HFFc6 (cell line): ENCODE results near the gene THAP11. TPM values are rescaled to one million over a fixed set of nuclear protein-coding genes. Genes with fewer than 3 reads are reported as not detected.

Source experiments
- DNase-seq: peaks from one replicate; pipeline ENCODE4 v3.0.0-alpha.2; 2018
- H3K27ac Mint-ChIP-seq: 2 replicates; pipeline ENCODE4 v1.8.0; 2020; ENCODE audit warnings: mild to moderate bottlenecking, mixed read lengths
- H3K27me3 Mint-ChIP-seq: 2 replicates; pipeline ENCODE4 v1.8.0; 2021; ENCODE audit warnings: mild to moderate bottlenecking, moderate library complexity, mixed read lengths; ENCODE audit not compliant: insufficient read depth
- H3K36me3 Mint-ChIP-seq: 2 replicates; pipeline ENCODE4 v1.8.0; 2021; ENCODE audit warnings: low read depth, mixed read lengths
- H3K4me1 Mint-ChIP-seq: 2 replicates; pipeline ENCODE4 v1.8.0; 2020; ENCODE audit warnings: low read depth, mixed read lengths
- H3K4me3 Mint-ChIP-seq: 2 replicates; pipeline ENCODE4 v1.8.0; 2020; ENCODE audit warnings: mild to moderate bottlenecking, moderate library complexity, mixed read lengths
- H3K9me3 Mint-ChIP-seq: 2 replicates; pipeline ENCODE4 v1.8.0; 2020; ENCODE audit warnings: mild to moderate bottlenecking, mixed read lengths
- CTCF ChIP-seq: fragments of 200-600 bp; sonication (generic); IDR thresholded peaks from 2 replicates; pipeline ENCODE4 v1.5.0; 2021; ENCODE audit warnings: antibody characterized with exemption, mild to moderate bottlenecking
- total RNA-seq, 6 experiments: library from RNA; stranded (reverse); fragmentation: NEBNext Ultra II Directional; extraction: Animal tissue kit (Norgen Biotek cat#: 25700); gene quantifications; 2 replicates in 1 of 6; 3 replicates in 5 of 6; pipeline ENCODE4 v1.2.3, GENCODE V29; 2021

Gene THAP11
- total RNA-seq, 6 experiments from 2014 or later, result 15.1 to 18.6 (median 16.2) TPM

- peak; percentile 47 for DNase-seq
- no peak overlapping the region for H3K4me3 Mint-ChIP-seq
- peaks cover 14% of the 10 kb centered on the region for H3K36me3 Mint-ChIP-seq
- no peaks in the 10 kb centered on the region for H3K9me3 Mint-ChIP-seq
- H3K27ac Mint-ChIP-seq, result peak overlapping the region; percentile 64
- 0 out of 2 replicates have a peak, but pooled peaks cover 2% of the 10 kb centered on the region for H3K27me3 Mint-ChIP-seq
- H3K4me1 Mint-ChIP-seq, result peaks cover 41% of the 10 kb centered on the region
- TF ChIP-seq CTCF, result peak; percentile 69
Measured at GRCh38 chr16:67865318-67865717, 23.2 kb downstream of the THAP11 start.

- H3K27me3 Mint-ChIP-seq, result peaks cover 2% of the 10 kb centered on the region; the same call in 1 of the 2 replicates
- H3K4me3 Mint-ChIP-seq, result no peak overlapping the region
- no peak for TF ChIP-seq CTCF
- no peak overlapping the region for H3K27ac Mint-ChIP-seq
- peaks cover 22% of the 10 kb centered on the region for H3K36me3 Mint-ChIP-seq
- H3K9me3 Mint-ChIP-seq, result no peaks in the 10 kb centered on the region
- DNase-seq, result no peak
- H3K4me1 Mint-ChIP-seq, result peaks cover 18% of the 10 kb centered on the region
Measured at GRCh38 chr16:67868290-67868689, 26.2 kb downstream of the THAP11 start.

- TF ChIP-seq CTCF, result no peak
- H3K27ac Mint-ChIP-seq, result no peak overlapping the region
- H3K27me3 Mint-ChIP-seq, result peaks cover 2% of the 10 kb centered on the region
- peaks cover 22% of the 10 kb centered on the region for H3K36me3 Mint-ChIP-seq
- no peak for DNase-seq
- no peaks in the 10 kb centered on the region for H3K9me3 Mint-ChIP-seq
- H3K4me3 Mint-ChIP-seq, result no peak overlapping the region
- H3K4me1 Mint-ChIP-seq, result peaks cover 20% of the 10 kb centered on the region
Measured at GRCh38 chr16:67869653-67870052, 27.5 kb downstream of the THAP11 start.

- TF ChIP-seq CTCF, result no peak
Measured at GRCh38 chr16:67871256-67871655, 29.1 kb downstream of the THAP11 start.

GRCh38 chr16:67872131-67872630 is 30.1 kb downstream of the THAP11 start:
- Mint-ChIP-seq H3K4me1 (peaks cover 29% of the 10 kb centered on the region), H3K4me3 (peak overlapping the region; percentile 96), H3K27ac (peak overlapping the region; percentile 88), H3K27me3 (no peaks in the 10 kb centered on the region; the same call in none of the 2 replicates), H3K36me3 (peaks cover 19% of the 10 kb centered on the region), H3K9me3 (no peaks in the 10 kb centered on the region)
- TF ChIP-seq CTCF, result no peak
- DNase-seq, result no peak

More at GRCh38 chr16:67871256-67871655, 29.1 kb downstream of the THAP11 start:
- Mint-ChIP-seq H3K4me3 (no peak overlapping the region), H3K27ac (peak overlapping the region; percentile 56), H3K27me3 (peaks cover 2% of the 10 kb centered on the region), H3K36me3 (peaks cover 14% of the 10 kb centered on the region), H3K4me1 (peaks cover 29% of the 10 kb centered on the region), H3K9me3 (no peaks in the 10 kb centered on the region)
- no peak for DNase-seq
